ENCODE data around the gene MRPL12. TPM values are rescaled to one million over a fixed set of nuclear protein-coding genes. Genes with fewer than 3 reads are reported as not detected.

Gene MRPL12
- polyA plus RNA-seq, 3 donors, result 21.2 to 57.0 (median 38.3) TPM

DNA sequence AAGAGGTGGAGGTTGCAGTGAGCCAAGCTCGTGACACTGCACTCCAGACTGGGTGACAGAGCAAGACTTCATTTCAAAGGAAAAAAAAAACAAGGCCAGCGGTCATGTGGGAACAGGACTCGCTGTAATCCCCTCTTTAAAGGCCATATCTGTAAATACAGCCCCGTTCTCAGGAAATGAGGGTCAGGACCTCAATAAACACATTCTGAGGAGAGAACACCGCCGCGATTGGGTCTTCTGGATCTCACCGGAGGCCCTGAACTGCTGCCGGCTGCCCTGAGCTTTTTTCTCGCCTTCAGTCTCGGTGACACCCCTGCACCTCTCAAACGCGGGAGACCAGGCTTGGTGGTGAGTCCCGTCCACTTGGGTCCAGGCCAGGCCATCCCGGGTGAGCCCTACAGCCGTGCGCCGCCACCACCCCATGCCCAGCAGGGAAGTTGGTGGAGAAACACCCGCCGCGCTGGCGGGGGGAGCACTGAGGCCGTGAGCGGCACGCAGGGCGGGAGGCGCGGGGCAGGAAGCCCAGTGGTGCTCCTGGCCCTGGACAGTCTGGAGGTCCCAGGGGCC is 37.3 kb downstream of the MRPL12 start:
- Histone ChIP-seq H4K20me1 (ENCODE audit: insufficient read depth, low read length) (no peaks in the 10 kb centered on the region), H3K27ac (ENCODE audit: low read depth in 1 of 2, low read length in 2 of 2) (no peak overlapping the region), H3K36me3 (replicated peaks in 1 of 2; ENCODE audit: control insufficient read depth in 1 of 2, insufficient read depth in 2 of 2, low read length in 2 of 2) (no peaks in the 10 kb centered on the region), H2AFZ (ENCODE audit: insufficient read depth, low read depth, low read length, poor library complexity, severe bottlenecking) (no peak overlapping the region), H3K79me2 (ENCODE audit: insufficient read depth, low read length) (no peaks in the 10 kb centered on the region), H3K9me3 (replicated peaks in 1 of 2; ENCODE audit: control insufficient read depth in 1 of 2, insufficient read depth in 1 of 2, low read length in 2 of 2) (no peaks in the 10 kb centered on the region), H3K9ac (ENCODE audit: insufficient read depth, low read length, poor library complexity, severe bottlenecking) (no peak overlapping the region), H3K4me2 (replicated peaks; ENCODE audit: extremely low read depth, low read length, poor library complexity, severe bottlenecking) (no peak overlapping the region), H3K4me1 (ENCODE audit: control insufficient read depth in 1 of 2, insufficient read depth in 2 of 2, low read length in 2 of 2) (peaks cover 7 to 9% of the 10 kb centered on the region in 2 donors), H3K27me3 (ENCODE audit: control insufficient read depth in 2 of 2, insufficient read depth in 2 of 2, low read length in 2 of 2) (peaks cover 0 to 18% of the 10 kb centered on the region in 2 donors), H3K4me3 (replicated peaks in 1 of 3; ENCODE audit: low read depth in 2 of 3, low read length in 3 of 3) (no peak overlapping the region)
- peaks cover 11% of the 10 kb centered on the region for H3K4me1 Mint-ChIP-seq
- H3K4me3 Mint-ChIP-seq, result peak overlapping the region in 1 of 2 donors; percentile 82
- no peaks in the 10 kb centered on the region for H3K36me3 Mint-ChIP-seq
- intact Hi-C loops (cut with micrococcal nuclease), result no loop called here
- TF ChIP-seq, protein P1, sequence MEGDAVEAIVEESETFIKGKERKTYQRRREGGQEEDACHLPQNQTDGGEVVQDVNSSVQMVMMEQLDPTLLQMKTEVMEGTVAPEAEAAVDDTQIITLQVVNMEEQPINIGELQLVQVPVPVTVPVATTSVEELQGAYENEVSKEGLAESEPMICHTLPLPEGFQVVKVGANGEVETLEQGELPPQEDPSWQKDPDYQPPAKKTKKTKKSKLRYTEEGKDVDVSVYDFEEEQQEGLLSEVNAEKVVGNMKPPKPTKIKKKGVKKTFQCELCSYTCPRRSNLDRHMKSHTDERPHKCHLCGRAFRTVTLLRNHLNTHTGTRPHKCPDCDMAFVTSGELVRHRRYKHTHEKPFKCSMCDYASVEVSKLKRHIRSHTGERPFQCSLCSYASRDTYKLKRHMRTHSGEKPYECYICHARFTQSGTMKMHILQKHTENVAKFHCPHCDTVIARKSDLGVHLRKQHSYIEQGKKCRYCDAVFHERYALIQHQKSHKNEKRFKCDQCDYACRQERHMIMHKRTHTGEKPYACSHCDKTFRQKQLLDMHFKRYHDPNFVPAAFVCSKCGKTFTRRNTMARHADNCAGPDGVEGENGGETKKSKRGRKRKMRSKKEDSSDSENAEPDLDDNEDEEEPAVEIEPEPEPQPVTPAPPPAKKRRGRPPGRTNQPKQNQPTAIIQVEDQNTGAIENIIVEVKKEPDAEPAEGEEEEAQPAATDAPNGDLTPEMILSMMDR (IDR thresholded peaks at IDR 0.05), result no peak
- peaks cover 0 to 3% (median 0%) of the 10 kb centered on the region in 7 donors for H3K9me3 Mint-ChIP-seq
- WGBS (ENCODE audit: insufficient coverage), result 8% methylated on average over 28 of the region's 28 CpGs
- peaks cover 19 to 30% (median 27%) of the 10 kb centered on the region in 3 donors for H3K27me3 Mint-ChIP-seq (ENCODE audit: low read depth in 3 of 3)
- H3K27ac Mint-ChIP-seq, result no peak overlapping the region
- DNase-seq, result peak in 1 of 3 donors; percentile 17

DNA sequence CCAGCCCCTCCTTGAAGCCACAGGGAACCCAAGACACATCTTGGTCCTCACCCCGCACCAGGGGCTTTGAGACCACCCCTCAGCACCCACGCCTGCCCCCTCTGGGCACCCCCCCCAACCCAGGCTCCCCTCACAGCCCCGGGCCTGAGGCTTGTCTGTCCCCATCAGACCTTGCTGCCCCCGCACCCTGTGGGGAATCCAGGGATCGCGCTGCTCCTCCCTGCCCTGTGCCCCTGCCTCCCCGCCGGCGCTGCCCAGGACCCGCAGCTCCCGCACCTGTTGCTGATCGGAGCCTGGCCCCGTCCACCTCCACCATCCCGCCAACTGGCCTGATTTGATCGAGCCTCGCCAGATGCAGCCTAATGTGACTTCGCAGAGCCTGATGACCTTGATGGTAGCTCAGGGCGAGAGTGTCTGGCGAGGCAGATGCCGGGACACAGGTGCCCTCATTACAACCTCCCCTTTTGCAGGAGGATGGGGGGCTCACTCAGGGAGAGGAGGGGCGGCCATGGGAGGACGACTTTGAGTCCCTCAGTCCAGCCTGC is 38.0 kb downstream of the MRPL12 start:
- Mint-ChIP-seq H3K27me3 (ENCODE audit: low read depth in 3 of 3) (peaks cover 17 to 30% (median 27%) of the 10 kb centered on the region in 3 donors), H3K4me1 (peaks cover 5% of the 10 kb centered on the region), H3K9me3 (no peaks in the 10 kb centered on the region), H3K36me3 (no peaks in the 10 kb centered on the region), H3K27ac (no peak overlapping the region), H3K4me3 (no peak overlapping the region)
- no peak overlapping the region for H2AFZ ChIP-seq (ENCODE audit: insufficient read depth, low read depth, low read length, poor library complexity, severe bottlenecking)
- H4K20me1 ChIP-seq (ENCODE audit: insufficient read depth, low read length), result no peaks in the 10 kb centered on the region
- intact Hi-C loops (cut with micrococcal nuclease), result no loop called here
- peaks cover 0 to 18% of the 10 kb centered on the region in 2 donors for H3K27me3 ChIP-seq (ENCODE audit: control insufficient read depth in 2 of 2, insufficient read depth in 2 of 2, low read length in 2 of 2)
- no peaks in the 10 kb centered on the region for H3K36me3 ChIP-seq (replicated peaks in 1 of 2; ENCODE audit: control insufficient read depth in 1 of 2, insufficient read depth in 2 of 2, low read length in 2 of 2)
- no peak overlapping the region for H3K27ac ChIP-seq (ENCODE audit: low read depth in 1 of 2, low read length in 2 of 2)
- H3K4me2 ChIP-seq (replicated peaks; ENCODE audit: extremely low read depth, low read length, poor library complexity, severe bottlenecking), result no peak overlapping the region
- peaks cover 2% of the 10 kb centered on the region in 2 donors for H3K4me1 ChIP-seq (ENCODE audit: control insufficient read depth in 1 of 2, insufficient read depth in 2 of 2, low read length in 2 of 2)
- H3K4me3 ChIP-seq (replicated peaks in 1 of 3; ENCODE audit: low read depth in 2 of 3, low read length in 3 of 3), result no peak overlapping the region
- TF ChIP-seq, protein P1 (IDR thresholded peaks at IDR 0.05), result no peak
- 43% methylated on average over 17 of the region's 22 CpGs for WGBS (ENCODE audit: insufficient coverage)
- no peak overlapping the region for H3K9ac ChIP-seq (ENCODE audit: insufficient read depth, low read length, poor library complexity, severe bottlenecking)
- no peak for DNase-seq
- H3K79me2 ChIP-seq (ENCODE audit: insufficient read depth, low read length), result no peaks in the 10 kb centered on the region
- no peaks in the 10 kb centered on the region for H3K9me3 ChIP-seq (replicated peaks in 1 of 2; ENCODE audit: control insufficient read depth in 1 of 2, insufficient read depth in 1 of 2, low read length in 2 of 2)

Data from CD14-positive monocyte (primary cell).